ENCODE data around the gene LUZP2.

- TF ChIP-seq, protein P1, sequence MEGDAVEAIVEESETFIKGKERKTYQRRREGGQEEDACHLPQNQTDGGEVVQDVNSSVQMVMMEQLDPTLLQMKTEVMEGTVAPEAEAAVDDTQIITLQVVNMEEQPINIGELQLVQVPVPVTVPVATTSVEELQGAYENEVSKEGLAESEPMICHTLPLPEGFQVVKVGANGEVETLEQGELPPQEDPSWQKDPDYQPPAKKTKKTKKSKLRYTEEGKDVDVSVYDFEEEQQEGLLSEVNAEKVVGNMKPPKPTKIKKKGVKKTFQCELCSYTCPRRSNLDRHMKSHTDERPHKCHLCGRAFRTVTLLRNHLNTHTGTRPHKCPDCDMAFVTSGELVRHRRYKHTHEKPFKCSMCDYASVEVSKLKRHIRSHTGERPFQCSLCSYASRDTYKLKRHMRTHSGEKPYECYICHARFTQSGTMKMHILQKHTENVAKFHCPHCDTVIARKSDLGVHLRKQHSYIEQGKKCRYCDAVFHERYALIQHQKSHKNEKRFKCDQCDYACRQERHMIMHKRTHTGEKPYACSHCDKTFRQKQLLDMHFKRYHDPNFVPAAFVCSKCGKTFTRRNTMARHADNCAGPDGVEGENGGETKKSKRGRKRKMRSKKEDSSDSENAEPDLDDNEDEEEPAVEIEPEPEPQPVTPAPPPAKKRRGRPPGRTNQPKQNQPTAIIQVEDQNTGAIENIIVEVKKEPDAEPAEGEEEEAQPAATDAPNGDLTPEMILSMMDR (IDR thresholded peaks at IDR 0.05 in 8 of 11, conservative IDR thresholded peaks at IDR 0.05 in 3 of 11): no peak
- TF ChIP-seq POLR2A (IDR thresholded peaks at IDR 0.05): no peak
Measured at GRCh38 chr11:24688981-24689380, 192.1 kb downstream of the LUZP2 start.
